A204.1 (cell line): Measurements from ENCODE around the gene ACOT13.
"Not testable (repeated sequence)": the region's sequence is repeated elsewhere in the genome, so short reads cannot be mapped to it uniquely, and the experiment has no call there.

Experiments
- FAIRE-seq: peaks from 2 replicates; lab custom pipeline; 2012; peaks lifted over from hg19 to GRCh38; lab: Jason Lieb, UNC

Gene ACOT13

GRCh38 chr6:24731456-24732134 lies 64.7 kb downstream of the ACOT13 start:
- FAIRE-seq = not testable (repeated sequence)

GRCh38 chr6:24734166-24734565 lies 67.3 kb downstream of the ACOT13 start:
- FAIRE-seq = no peak

DNA sequence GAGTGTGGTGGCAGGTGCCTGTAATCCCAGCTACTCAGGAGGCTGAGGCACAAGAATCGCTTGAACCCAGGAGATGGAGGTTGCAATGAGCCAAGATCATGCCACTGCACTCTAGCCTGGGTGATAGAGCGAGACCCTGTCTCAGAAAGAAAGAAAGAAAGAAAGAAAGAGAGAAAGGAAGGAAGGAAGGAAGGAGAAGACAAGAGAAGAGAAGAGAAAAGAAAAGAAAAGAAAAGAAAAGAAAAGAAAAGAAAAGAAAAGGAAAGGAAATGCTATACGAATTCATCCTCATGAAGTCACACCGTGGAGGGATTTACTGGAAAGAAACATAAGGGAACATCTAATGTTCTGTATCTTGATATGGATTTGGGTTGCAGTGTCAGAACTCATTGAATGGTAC lies 67.8 kb downstream of the ACOT13 start:
- not testable (repeated sequence) for FAIRE-seq

DNA sequence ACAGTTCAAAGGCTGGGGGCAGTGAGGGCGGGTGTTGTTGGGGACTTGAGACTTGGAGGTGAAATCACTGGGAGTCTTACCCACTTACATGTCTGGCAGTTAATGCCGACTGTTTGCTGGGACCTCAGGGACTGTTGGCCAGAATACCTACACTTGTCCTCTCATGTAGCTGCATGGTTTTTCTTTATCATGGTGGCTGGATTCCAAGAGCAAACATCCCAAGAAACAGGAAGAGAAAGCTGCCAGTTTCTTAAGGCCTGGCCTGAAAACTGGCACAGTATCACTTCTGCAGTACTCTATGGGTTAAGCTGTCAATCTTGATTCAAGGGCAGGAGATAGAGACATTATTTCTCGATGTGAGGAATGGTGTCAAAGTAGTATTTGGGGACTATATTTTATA lies 71.9 kb downstream of the ACOT13 start:
- no peak for FAIRE-seq

GRCh38 chr6:24740861-24741260 lies 74.0 kb downstream of the ACOT13 start:
- FAIRE-seq = no peak

- no peak for FAIRE-seq
These were observed 75.4 kb downstream of the ACOT13 start for GRCh38 chr6:24742216-24742738.

- no peak for FAIRE-seq
These were observed 76.5 kb downstream of the ACOT13 start for GRCh38 chr6:24743265-24743943.

DNA sequence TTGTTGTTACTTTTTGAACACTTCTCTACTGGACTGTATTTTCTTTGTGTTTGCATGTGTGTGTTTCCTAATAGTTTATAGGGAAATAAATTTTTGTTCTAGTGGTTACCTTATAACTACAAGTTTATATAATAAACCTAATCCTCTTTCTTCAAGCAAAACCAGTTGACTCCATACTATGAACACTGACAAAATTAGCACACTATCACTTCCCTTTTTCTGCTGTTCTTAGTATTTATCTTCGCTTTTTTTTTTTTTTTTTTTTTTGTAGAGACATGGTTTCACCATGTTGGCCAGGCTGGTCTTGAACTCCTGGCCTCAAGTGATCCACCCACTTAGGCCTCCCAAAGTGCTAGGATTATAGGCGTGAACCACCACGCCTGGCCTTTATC lies 77.1 kb downstream of the ACOT13 start:
- no peak for FAIRE-seq

GRCh38 chr6:24744911-24745310 lies 78.0 kb downstream of the ACOT13 start:
- FAIRE-seq = no peak

DNA sequence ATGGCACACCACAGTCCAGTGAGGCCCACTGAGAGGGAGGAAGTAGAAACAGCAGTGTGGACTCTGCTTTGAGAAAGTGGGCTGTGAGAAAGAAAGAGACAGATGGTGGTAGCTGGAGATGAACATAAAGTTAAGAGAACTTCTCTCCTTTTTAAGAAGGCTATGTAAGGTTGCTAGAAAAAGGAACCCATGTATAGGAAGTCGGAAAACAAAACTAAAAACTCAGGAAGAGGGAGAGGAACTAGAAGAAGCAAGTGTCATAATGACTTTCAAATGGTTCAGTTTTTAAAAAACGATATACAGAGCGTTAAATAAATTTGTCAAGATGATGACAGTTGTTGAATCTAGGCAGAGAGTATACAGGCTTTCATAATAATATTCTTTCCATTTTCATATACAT lies 82.4 kb downstream of the ACOT13 start:
- FAIRE-seq = no peak

DNA sequence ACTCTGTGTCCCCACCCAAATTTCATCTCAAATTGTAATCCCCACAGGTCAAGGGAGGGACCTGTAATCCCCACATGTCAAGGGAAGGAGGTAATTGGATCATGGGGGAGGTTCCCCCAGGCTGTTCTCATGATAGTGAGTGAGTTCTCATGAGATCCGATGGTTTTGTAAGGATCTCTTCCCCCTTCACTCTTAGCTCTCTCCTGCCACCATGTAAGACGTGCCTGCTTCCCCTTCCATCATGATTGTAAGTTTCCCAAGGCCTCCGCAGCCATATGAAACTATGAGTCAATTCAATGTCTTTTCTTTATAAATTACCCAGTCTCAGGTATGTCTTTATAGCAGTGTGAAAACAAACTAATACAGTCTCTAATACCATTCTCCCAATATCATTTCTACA lies 84.0 kb downstream of the ACOT13 start:
- not testable (repeated sequence) for FAIRE-seq

- FAIRE-seq = no peak
These were observed 85.6 kb downstream of the ACOT13 start for GRCh38 chr6:24752503-24752902.

GRCh38 chr6:24752917-24753492 lies 86.1 kb downstream of the ACOT13 start:
- no peak for FAIRE-seq

- FAIRE-seq = no peak
These were observed 86.7 kb downstream of the ACOT13 start for GRCh38 chr6:24753545-24753944.

- not testable (repeated sequence) for FAIRE-seq
These were observed 87.5 kb downstream of the ACOT13 start for GRCh38 chr6:24754378-24754777.
